ENCODE results near the gene CNOT3. TPM values are rescaled to one million over a fixed set of nuclear protein-coding genes. Genes with fewer than 3 reads are reported as not detected.

The CNOT3 gene
- total RNA-seq, 4 donors from 2014 or later = 19.5 to 56.9 (median 37.1) TPM

DNA sequence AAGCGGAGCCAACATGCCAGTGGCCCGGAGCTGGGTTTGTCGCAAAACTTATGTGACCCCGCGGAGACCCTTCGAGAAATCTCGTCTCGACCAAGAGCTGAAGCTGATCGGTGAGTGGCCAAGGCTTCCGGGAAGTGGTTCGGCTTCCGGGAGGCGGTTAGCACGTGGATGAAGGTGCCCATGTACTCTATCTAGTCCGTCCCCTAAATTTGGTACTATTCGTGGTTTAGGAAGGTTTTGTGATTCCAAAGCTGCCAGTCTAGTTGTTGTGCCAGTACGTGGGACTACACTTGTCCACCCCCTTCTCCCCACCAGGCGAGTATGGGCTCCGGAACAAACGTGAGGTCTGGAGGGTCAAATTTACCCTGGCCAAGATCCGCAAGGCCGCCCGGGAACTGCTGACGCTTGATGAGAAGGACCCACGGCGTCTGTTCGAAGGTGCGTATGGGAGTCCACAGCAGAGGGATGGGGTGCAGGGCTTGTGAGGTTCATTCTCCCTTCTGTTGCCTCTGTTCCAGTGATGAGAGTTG, 63.7 kb downstream of the CNOT3 start:
- 2 to 4% methylated on average over 25 to 28 of the region's 28 CpGs for WGBS, 2 donors
- H3K4me3 ChIP-seq (ENCODE audit: low read depth, poor library complexity, severe bottlenecking) = peak overlapping the region; percentile 54
- DNase-seq (ENCODE audit: low spot score in 2 of 2) = no peak
- TF ChIP-seq, protein P1, sequence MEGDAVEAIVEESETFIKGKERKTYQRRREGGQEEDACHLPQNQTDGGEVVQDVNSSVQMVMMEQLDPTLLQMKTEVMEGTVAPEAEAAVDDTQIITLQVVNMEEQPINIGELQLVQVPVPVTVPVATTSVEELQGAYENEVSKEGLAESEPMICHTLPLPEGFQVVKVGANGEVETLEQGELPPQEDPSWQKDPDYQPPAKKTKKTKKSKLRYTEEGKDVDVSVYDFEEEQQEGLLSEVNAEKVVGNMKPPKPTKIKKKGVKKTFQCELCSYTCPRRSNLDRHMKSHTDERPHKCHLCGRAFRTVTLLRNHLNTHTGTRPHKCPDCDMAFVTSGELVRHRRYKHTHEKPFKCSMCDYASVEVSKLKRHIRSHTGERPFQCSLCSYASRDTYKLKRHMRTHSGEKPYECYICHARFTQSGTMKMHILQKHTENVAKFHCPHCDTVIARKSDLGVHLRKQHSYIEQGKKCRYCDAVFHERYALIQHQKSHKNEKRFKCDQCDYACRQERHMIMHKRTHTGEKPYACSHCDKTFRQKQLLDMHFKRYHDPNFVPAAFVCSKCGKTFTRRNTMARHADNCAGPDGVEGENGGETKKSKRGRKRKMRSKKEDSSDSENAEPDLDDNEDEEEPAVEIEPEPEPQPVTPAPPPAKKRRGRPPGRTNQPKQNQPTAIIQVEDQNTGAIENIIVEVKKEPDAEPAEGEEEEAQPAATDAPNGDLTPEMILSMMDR (IDR thresholded peaks at IDR 0.05) = no peak
- TF ChIP-seq POLR2A (IDR thresholded peaks at IDR 0.05) = no peak
- intact Hi-C loops (cut with DNase I; ENCODE audit: low total_unique reads) = no loop called here

DNA sequence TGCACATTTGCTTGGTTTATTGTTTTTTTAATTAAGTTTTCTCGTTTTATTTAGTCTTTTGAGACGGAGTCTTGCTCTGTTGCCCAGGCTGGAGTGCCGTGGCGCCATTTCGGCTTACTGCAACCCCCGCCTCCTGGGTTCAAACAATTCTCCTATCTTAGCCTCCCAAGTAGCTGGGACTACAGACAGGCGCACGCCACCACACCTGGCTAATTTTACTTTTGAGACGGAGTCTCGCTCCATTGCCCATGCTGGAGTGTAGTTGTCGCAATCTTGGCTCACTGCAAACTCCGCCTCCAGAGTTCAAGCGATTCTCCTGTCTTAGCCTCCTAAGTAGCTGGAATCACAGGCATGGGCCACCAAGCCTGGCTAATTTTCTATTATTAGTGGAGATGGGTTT, 64.4 kb downstream of the CNOT3 start:
- DNase-seq (ENCODE audit: low spot score in 2 of 2) = no peak
- 72 to 82% methylated on average over 13 of the region's 13 CpGs for WGBS, 2 donors
- H3K4me3 ChIP-seq (ENCODE audit: low read depth, poor library complexity, severe bottlenecking) = no peak overlapping the region
- TF ChIP-seq, protein P1 (IDR thresholded peaks at IDR 0.05) = no peak
- no peak for TF ChIP-seq POLR2A (IDR thresholded peaks at IDR 0.05)
- intact Hi-C loops (cut with DNase I; ENCODE audit: low total_unique reads) = no loop called here

DNA sequence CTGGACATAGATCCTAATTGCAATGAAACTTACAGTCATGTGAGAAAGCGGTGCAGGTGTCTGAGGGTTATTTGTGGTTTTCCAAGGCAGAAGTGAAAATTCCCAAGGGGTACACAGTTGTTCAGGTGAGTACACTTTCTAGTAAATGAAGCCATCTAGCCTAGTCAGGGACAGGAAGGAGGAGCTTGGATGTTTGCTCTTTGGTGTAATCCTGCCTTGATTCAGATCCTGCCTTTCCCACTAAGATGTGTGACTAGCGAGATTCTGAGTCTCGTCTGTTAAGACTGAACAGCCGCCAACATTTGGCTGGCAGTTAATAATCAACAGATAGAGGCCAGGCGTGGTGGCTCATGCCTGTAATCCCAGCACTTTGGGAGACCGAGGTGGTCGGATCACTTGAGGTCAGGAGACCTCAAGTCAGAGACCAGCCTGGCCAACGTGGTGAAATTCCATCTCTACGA, 65.6 kb downstream of the CNOT3 start:
- TF ChIP-seq, protein P1 (IDR thresholded peaks at IDR 0.05) = no peak
- no peak for TF ChIP-seq POLR2A (IDR thresholded peaks at IDR 0.05)
- intact Hi-C loops (cut with DNase I; ENCODE audit: low total_unique reads) = no loop called here
- DNase-seq (ENCODE audit: low spot score in 2 of 2) = no peak
- 56 to 62% methylated on average over 9 of the region's 9 CpGs for WGBS, 2 donors
- H3K4me3 ChIP-seq (ENCODE audit: low read depth, poor library complexity, severe bottlenecking) = no peak overlapping the region

- no peak overlapping the region for H3K4me3 ChIP-seq (ENCODE audit: low read depth, poor library complexity, severe bottlenecking)
- DNase-seq (ENCODE audit: low spot score in 2 of 2) = no peak
- WGBS, 2 donors = 73 to 81% methylated on average over 4 of the region's 4 CpGs
- no peak for TF ChIP-seq POLR2A (IDR thresholded peaks at IDR 0.05)
- TF ChIP-seq, protein P1 (IDR thresholded peaks at IDR 0.05) = no peak
- intact Hi-C loops (cut with DNase I; ENCODE audit: low total_unique reads) = no loop called here
These were observed 67.4 kb downstream of the CNOT3 start for GRCh38 chr19:54204767-54205468.

Other genes starting within 250 kb of the CNOT3 start
- not detected for gene CACNG7, start 228.5 kb upstream of the CNOT3 start, total RNA-seq
- under 1 TPM in 2 of 4 donors, not detected in 2; 0.05 to 0.08 TPM for gene CACNG8, start 174.8 kb upstream of the CNOT3 start, total RNA-seq
- gene CACNG6, start 146.1 kb upstream of the CNOT3 start, total RNA-seq = not detected
- not detected for gene VSTM1, start 73.9 kb upstream of the CNOT3 start, total RNA-seq
- gene TARM1, start 56.4 kb upstream of the CNOT3 start, total RNA-seq = not detected
- gene OSCAR, start 37.0 kb upstream of the CNOT3 start, total RNA-seq = 1 to 10 TPM; 1.9 to 6.5 (median 3.7) TPM
- 10 to 100 TPM in 3 of 4 donors, 1 to 10 TPM in 1; 2.7 to 39.4 (median 30.2) TPM for gene NDUFA3, start 34.9 kb upstream of the CNOT3 start, total RNA-seq
- gene TFPT, start 22.1 kb upstream of the CNOT3 start, total RNA-seq = 10 to 100 TPM; 11.1 to 20.4 (median 16.0) TPM
- 10 to 100 TPM; 39.2 to 65.1 (median 47.3) TPM for gene PRPF31, start 22.0 kb upstream of the CNOT3 start, total RNA-seq
- gene LENG1, start 22.0 kb downstream of the CNOT3 start, total RNA-seq = 1 to 10 TPM; 6.0 to 8.4 (median 6.6) TPM
- gene TMC4, start 35.4 kb downstream of the CNOT3 start, total RNA-seq = 1 to 10 TPM; 2.4 to 9.3 (median 6.3) TPM
- gene MBOAT7, start 51.8 kb downstream of the CNOT3 start, total RNA-seq = 100 to 1,000 TPM in 1 of 4 donors, 10 to 100 TPM in 3; 57.4 to 117 (median 62.2) TPM
- 100 to 1,000 TPM in 2 of 4 donors, 10 to 100 TPM in 2; 80.5 to 118 (median 107) TPM for gene TSEN34, start 53.5 kb downstream of the CNOT3 start, total RNA-seq
- 1,000 to 10,000 TPM; 2,457 to 3,045 (median 2,759) TPM for gene RPS9, start 63.1 kb downstream of the CNOT3 start, total RNA-seq
- gene LILRB3, start 85.2 kb downstream of the CNOT3 start, total RNA-seq = 1 to 10 TPM in 2 of 4 donors, under 1 TPM in 2; 0.65 to 7.7 (median 3.5) TPM
- gene LILRA6, start 105.0 kb downstream of the CNOT3 start, total RNA-seq = 1 to 10 TPM in 2 of 4 donors, under 1 TPM in 1, not detected in 1; 0.98 to 1.6 (median 1.5) TPM
- 1 to 10 TPM; 2.5 to 4.9 (median 4.1) TPM for gene LILRB5, start 119.5 kb downstream of the CNOT3 start, total RNA-seq
- 1 to 10 TPM in 2 of 4 donors, under 1 TPM in 2; 0.78 to 1.6 (median 1.1) TPM for gene LILRB2, start 143.3 kb downstream of the CNOT3 start, total RNA-seq
- gene LILRA5, start 175.4 kb downstream of the CNOT3 start, total RNA-seq = 1 to 10 TPM in 1 of 4 donors, under 1 TPM in 1, not detected in 2; 0.59 to 2.4 TPM
- 1 to 10 TPM in 1 of 4 donors, under 1 TPM in 1, not detected in 2; 0.84 to 6.2 TPM for gene LILRA4, start 201.4 kb downstream of the CNOT3 start, total RNA-seq
- 1 to 10 TPM in 2 of 4 donors, under 1 TPM in 2; 0.19 to 4.2 (median 2.0) TPM for gene LAIR1, start 227.2 kb downstream of the CNOT3 start, total RNA-seq

Data from lower leg skin (tissue), 4 donors.